GM12864 (cell line): ENCODE data around the gene C3orf38.
"Not testable (repeated sequence)": the region's sequence is repeated elsewhere in the genome, so short reads cannot be mapped to it uniquely, and the experiment has no call there.

Source experiments
- DNase-seq: peaks from one replicate; pipeline ENCODE4 v3.0.0-alpha.2; 2011; ENCODE audit warnings: low read depth
- H3K4me3 ChIP-seq: 2 replicates; pipeline ENCODE4 v1.5.1; 2011; ENCODE audit warnings: mild to moderate bottlenecking, low read depth, low read length, control low read depth
- CTCF ChIP-seq: IDR thresholded peaks from 2 replicates; pipeline ENCODE4 v1.5.1; 2011; ENCODE audit warnings: low read depth, mild to moderate bottlenecking, moderate library complexity, low read length, control low read depth, inconsistent platforms; ENCODE audit errors: missing control alignments

Gene C3orf38

GRCh38 chr3:88117683-88118082 lies 32.1 kb upstream of the C3orf38 start:
- no peak for DNase-seq
- no peak for TF ChIP-seq CTCF
- no peak overlapping the region for H3K4me3 ChIP-seq

- not testable (repeated sequence) for H3K4me3 ChIP-seq, DNase-seq
These were observed 31.2 kb upstream of the C3orf38 start for GRCh38 chr3:88118603-88119002.

- no peak overlapping the region for H3K4me3 ChIP-seq
- DNase-seq = no peak
- TF ChIP-seq CTCF = no peak
These were observed 26.2 kb upstream of the C3orf38 start for GRCh38 chr3:88123526-88123925.

- TF ChIP-seq CTCF = no peak
- no peak for DNase-seq
- no peak overlapping the region for H3K4me3 ChIP-seq
These were observed 18.1 kb upstream of the C3orf38 start for GRCh38 chr3:88131695-88132094.

GRCh38 chr3:88132894-88133293 lies 16.9 kb upstream of the C3orf38 start:
- H3K4me3 ChIP-seq = no peak overlapping the region
- TF ChIP-seq CTCF = no peak
- DNase-seq = no peak

GRCh38 chr3:88133711-88134263 lies 16.0 kb upstream of the C3orf38 start:
- no peak for DNase-seq
- TF ChIP-seq CTCF = no peak
- H3K4me3 ChIP-seq = no peak overlapping the region

- DNase-seq = no peak
- no peak overlapping the region for H3K4me3 ChIP-seq
- no peak for TF ChIP-seq CTCF
These were observed 11.9 kb upstream of the C3orf38 start for GRCh38 chr3:88137836-88138235.
